Activated CD4-positive, alpha-beta T cell treated with anti-CD3 and anti-CD28 coated beads, Interleukin-2, amount 50 U/mL, for 16 hours (primary cell): ENCODE measurements around the gene BCL10.
A peak's percentile ranks its signal among the peaks of the same experiment; 100 is the strongest.

ENCODE experiments used
- DNase-seq: peaks from one replicate; pipeline ENCODE4 v3.0.0-alpha.2; 2020

BCL10 gene

DNA sequence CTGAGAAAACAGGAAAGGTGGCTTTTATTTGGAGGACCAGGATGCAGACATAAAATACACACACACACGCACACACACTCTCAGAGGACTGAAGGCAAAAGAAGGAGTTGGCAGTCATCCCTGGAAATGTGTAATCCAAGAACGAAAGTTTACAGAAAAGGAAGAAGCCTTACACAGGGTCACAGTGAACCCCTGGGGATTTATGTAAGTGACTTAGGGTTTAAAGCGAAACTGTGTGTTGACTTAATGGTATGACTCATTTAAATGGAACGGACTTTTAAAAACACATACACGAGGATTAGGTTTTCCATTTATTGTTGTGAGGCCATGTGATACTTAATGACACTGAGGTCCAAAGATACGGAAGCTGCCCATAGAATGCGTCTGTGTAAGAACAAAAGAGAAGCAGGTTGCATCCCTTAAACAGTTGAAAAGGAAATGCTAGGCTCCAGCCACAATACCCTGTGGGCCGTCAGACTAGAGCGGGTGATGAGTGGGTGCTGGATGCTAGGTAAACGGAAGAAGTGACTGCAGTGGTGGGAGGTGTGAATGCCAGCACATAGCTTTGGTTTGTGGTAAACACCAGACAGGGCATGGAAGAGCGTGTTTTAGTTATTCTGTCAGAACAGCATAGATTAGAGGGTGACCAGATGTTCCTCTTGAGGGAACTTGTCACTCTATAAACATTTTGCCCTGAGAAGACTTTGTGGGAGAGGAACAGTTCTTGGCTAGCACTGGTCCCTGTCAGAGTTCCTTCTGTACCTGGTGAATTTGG, 21.6 kb upstream of the BCL10 start:
- DNase-seq: peak; percentile 92

DNA sequence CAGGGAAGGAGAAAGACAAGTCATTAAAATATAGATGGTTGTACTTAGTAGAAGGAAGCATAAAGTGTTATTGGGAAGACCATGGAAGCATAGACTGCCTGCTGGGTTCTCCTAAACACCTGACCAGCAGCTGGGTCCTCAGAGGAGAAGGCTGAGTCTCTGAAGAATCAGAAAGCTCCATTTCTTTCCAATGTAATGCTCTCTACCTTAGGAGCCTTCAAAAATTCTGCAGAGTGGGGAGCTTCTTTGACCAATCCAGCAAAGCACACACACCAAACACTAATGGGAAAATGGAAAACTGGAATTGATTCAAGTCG, 21.1 kb upstream of the BCL10 start:
- no peak for DNase-seq

DNA sequence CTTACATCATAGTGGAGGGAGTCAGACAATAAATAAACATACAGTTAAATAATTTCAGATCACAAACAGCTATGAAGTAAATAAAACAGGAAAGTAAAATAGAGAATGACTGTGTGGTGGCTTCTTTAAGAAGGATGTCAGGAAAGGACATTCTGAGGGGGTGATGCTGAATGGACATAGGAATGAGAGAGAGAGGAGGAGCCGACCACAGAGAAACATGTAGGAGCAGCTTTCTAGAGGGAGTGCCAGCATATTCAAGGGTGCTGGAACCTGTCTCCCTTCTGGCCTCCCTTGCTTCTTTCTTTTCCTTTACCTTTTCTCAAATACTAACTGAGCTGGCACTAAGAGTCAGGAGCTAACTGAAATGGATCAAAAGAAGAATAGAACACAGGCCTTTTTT, 20.5 kb upstream of the BCL10 start:
- DNase-seq: no peak

DNA sequence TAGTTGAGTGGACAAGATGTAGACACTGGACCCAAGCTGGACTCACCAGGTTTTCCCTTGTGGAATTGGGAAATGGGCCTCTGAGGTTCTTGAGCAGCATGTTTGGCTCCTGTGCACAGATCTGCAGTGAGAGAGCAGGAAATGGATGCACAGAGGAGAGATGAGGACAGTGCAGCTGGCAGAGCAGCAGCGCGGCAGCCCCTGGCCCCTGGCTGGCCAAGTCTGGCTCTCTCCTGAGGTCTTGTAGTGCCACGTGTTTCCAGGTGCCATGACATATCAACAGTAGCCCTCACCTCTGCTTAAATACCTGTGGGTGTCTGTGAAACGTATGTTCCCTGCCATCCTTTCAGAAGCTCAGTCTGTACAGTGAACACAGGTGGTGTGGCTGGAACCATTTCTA, 19.2 kb upstream of the BCL10 start:
- no peak for DNase-seq

DNA sequence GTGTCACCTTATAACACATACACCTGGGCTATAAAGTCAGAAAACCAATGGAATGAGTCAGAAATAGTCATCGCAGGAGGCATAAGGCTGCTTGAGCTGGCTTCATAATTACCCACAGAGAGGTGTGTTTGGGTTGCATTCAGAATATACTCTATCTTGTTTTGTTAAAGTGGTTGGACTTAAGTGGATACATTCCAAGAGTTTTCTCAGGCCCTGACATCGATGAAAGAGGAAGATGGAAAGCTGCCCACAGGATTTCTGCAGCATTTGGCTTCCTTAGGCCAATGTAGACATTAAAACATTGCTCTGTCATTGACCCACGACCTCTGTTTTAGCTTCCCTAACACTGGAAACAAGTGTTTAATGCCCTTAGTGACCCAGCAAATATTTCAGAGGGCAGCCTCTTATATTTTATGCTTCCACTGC, 18.6 kb upstream of the BCL10 start:
- DNase-seq: no peak

DNA sequence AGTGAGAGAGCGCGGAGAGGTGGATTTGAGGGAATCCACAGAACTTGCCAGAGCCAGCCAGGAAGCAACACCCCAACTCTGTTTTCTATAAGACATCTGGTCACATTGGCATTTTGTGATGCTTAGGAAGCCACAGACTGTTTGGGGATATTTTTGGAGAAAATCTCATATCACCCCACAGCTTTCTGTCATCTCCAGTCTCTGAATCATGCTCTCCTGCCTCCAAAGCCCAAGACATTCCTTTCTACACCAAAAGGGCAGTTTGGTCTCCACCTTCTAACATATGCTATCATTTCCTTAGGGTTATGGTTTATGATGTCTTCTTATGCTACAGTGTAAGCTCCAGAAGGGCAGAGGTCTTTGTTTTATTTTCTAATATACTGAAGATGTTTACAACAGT, 14.4 kb upstream of the BCL10 start:
- no peak for DNase-seq

DNA sequence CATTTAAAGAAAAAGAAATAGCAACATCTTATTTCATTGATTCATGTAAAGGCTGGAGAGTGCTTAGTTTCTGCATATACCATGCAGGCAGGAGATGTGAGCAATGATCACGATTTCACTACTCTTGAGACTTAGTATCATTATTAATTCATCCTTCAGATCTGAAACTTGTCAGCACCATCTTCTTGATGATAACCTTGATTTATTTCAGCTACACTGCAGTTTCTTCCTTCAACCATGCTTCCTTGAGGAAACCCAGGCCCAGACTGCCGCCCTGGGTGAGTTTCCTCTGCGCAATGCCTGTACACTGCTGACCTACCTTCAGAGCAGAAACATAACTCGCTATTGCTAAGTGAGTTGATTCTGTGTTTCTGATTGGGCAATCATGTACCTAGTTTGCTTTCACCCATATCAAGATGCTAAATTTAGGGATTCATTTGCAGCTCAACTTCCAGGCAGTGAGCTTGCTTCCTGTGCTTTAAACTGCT, 13.5 kb upstream of the BCL10 start:
- no peak for DNase-seq

DNA sequence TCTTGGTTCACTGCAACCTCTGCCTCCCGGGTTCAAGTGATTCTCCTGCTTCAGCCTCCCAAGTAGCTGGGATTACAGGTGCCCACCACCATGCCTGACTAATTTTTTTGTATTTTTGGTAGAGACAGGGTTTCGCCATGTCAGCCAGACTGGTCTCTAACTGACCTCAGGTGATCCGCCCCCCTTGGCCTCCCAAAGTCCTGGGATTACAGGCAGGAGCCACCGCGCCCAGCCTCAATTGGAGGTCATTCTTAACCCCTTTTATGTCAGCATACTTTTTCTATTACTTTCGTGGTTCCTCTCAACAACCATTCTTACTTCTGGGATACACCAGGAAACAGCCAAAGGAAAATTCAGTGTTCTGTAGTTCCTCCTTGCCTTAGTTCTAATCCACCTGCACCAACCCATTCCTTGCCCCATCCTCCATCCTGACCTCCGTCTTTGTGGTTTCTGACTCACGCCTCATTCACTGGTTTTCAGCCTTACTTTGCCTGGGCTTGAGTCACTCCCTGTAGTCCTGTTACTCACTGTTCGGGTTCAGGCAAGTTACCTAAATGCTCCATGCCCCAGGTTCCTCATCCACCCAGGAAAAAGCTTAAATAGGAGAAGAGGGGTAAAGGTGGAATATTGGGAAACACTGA, 12.9 kb upstream of the BCL10 start:
- DNase-seq: peak; percentile 44

DNA sequence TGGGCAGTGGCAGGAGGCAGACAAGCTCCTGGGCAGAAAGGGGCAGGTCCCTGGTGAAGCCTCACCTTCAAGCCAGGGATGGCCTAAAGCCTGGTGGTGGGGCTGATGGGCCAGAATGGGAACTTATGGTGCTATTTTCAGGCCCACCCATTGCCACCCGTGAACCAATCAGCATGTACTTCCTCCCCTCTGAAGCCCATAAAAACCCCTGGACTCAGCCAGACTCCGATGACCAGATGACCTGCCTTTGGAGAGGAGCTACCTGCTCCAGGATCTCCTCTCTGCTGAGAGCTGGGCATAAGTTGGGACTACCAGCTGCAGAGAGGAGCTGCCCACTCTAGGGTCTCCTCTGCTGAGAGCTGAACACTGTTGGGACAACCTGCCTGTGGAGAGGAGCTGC, 7.8 kb upstream of the BCL10 start:
- DNase-seq: no peak

DNA sequence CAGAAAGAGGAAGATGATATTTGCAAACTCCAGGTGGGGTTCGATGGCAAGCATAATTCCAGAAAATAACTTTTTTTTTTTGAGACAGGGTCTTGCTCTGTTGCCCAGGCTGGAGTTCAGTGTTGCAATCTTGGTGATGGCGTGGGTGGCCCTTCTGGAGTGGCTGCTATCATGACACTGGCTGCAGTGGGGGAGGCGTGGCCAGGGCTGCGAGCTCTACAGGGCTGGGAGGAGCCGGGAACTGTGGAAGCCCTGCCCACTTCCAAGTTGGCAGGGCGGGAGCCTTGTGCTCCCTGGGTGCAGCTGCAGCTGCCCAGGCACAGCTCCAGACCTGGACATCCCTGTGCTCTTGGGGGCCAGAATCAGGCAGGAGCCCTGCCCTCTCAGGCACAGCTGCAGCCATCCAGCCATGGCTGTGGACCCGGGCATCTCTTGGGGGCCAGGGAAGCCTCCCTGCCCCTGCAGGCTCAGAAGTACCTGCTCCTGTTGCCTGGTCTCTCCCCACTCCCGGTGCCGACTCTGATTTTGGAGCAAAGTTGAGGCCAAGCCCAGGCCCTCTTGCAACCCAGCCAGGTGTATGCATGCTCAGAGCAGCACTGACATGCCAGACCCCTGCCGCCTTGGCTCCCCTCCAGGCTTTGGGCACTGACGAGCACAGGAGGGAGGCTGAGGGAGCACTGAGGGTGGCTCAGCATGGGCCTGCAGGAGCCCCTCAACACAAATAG, 7.2 kb upstream of the BCL10 start:
- no peak for DNase-seq

DNA sequence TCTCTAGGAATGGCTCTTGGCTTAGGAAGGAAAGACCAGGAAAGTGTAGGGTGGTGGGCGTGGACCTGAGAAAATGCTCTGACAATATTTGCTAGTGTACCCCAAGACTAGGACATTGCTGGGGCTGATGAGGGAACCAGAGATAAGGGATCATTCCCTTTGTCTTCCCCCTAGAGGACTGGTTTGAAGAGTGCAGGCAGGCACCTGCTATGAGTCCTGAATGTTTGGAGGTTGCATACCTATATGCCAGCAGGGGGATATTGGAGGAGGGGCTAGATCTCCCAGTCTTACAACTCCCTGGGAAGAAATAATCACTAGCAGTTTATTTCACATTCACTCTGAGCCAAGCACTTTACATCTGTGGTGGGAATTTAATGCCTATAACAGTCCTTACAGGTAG, 6.0 kb upstream of the BCL10 start:
- no peak for DNase-seq

DNA sequence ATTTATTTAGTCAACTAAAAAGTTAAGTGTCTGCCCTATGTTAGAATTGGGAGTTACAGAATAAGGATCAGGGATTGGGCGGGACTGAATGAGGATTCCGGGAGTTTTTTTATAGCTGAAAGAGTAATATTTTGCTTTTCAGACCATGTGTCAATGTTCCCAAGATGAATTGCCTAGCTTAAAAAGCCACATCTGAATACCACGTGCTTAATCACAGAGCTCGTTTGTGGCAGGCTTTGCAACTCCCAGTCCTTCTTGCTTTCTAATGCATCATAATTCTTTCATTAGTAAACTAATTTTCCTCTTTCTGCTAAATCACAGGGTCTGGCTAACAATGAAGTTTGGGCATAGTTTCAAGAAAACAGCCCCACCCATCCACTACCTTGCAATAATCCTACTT, 4.2 kb upstream of the BCL10 start:
- DNase-seq: no peak

DNA sequence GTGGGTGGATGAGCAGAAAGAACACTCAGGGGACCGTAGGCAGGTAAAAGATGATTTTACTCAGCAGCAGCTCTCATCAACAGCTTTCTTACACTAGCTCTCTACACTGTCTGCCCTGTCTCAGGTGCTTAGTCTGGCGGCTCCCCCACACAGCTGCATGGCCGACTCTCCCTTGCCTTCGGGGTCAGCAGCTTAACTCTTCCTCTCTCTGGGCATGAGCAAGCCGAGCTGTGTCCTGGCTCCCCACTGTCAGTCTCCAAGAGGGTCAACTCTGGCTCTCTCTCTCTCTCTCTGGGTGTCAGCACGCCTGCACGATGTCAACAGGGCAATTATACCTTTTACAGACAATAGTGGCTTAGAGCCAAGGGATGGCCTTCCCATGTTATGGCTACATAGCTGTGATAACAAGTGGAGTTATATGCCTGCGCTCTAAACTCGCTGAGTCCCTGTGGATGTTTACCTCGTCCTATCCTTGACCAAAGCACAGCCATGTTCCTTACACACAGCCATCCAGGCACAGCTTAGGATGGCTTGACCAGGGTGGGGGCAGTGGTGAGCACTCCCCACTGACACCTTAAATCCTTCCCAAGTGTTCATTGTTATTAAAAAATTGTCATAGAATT, 3.1 kb upstream of the BCL10 start:
- no peak for DNase-seq

DNA sequence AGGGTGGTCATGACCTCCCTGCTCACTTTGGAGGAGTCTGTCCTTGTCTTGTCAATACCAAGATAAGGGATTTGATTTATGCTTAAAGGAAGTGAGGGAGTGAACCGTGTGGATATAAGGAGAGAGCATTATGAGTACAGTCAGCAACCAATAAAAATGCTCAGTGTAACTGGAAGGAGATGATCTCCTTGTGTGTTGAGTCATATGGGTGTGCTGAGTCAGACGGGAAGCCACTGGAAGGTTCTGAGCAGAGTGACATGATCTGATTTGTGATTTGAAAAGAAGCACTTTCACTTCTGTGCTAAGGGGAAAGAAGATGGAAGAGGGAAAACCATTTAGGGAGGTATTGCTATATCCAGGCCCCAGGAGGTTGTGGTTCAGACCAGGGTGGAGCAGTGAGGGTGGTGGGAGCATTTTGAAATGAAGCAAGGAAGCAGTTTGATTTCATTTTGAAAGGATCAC, 2.5 kb upstream of the BCL10 start:
- DNase-seq: peak; percentile 84

DNA sequence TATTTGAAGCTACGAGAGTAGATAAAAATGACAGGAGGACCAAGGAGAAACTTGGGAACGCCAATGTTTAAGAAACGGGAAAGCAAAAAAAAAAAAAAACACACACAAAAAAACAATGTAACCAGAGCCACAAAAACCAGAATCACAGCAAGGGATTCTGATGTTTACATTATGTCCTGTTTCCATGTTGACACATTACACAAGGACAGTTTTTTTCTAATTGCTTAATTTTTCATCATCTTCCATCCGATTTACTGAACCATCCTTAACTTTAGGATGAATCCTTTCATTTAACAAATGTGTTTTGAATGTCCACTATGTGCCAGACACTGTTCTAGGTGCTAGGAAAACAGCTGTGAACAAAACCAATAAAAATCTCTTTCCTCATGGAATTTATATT, 1.4 kb upstream of the BCL10 start:
- no peak for DNase-seq

DNA sequence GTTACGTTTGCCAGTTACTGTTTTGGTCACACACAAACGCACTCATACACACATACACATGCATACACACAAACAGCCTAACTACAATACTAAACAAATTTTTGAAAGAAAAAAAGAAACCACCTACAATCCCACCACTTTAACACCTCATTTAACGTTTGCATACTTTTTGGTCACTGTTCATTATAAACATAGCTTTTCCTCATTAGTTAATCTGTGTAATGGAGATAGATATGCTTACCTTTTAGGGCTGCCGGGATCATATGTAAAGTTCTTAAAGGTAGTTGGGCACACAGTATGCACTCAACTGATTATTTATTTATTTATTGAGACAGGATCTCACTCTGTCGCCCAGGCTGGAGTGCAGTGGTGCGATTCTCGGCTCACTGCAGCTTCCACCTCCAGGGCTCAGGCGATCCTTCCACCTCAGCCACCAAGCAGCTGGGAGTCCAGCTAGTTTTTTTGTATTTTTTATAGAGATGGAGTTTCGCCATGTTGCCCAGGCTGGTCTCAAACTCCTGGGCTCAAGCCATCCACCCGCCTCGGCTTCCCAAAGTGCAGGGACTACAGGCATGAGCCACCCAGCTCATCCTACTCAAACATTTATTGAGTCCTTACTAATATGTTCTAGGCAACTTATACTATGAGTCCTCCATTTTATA, 677 bp upstream of the BCL10 start:
- DNase-seq: no peak

DNA sequence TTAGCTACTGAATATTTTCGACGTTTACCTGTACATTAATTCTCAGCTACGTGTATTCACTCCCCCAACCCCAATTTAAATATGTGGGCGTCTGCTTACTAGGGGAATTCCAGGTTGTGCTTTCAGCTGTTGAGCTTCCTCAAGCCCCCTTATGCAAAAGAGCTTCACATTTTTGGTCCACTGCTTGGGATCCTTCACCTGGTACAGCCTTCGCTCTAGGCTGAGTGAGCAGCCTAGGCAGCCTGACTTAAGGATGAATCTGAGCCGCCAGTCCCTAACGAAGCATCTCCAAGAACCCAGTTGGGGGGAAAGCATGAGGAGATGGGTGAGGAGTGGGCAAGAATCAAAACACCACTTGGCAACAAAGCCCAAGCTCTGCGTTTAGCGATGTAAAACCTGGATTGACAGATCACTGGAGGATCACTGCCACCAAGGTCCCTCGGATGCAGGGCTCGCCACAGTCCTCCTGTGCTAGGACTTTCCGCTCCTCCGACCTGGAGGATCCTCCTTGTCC, 674 bp downstream of the BCL10 start:
- no peak for DNase-seq

DNA sequence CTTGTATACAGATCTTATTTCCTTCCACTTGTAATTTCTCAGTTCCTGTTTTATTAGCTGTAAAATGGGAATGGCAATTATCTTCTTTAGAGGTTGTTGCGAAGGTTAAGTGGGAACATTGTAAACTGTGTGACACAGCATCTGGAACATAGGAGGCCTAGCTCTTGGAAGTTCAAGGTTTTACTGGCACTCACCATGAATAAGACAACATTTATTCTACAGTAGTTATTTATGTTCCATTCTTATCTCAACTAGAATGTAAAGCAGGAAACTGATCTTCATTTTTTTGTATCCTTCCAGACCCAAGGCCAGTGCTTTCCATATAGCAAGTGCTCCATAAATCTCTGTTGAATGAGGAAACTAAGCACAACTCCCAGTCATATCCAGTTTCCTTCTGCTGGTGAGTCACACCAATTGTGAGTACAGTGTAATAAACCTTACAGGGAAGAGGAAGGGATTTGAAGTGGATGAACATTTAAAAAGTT, 1.4 kb downstream of the BCL10 start:
- DNase-seq: no peak

DNA sequence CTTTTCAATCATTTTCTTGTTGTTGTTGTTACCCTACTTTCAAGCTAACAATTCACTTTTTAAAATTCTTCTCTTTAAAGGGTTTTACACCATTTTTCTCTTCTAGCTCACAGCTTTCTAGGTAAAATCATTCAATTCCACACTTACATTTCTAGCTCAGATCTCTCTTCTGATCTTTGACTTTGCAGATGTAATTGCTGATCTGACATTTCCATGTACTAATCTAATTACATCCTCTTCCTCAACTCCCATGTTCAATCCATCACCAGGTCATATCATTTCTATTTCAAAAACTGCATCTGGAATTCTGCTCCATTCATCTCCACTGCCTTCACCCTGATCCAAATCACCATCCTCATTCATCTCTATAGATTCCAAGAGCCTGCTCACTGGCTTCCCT, 3.0 kb downstream of the BCL10 start:
- DNase-seq: no peak

DNA sequence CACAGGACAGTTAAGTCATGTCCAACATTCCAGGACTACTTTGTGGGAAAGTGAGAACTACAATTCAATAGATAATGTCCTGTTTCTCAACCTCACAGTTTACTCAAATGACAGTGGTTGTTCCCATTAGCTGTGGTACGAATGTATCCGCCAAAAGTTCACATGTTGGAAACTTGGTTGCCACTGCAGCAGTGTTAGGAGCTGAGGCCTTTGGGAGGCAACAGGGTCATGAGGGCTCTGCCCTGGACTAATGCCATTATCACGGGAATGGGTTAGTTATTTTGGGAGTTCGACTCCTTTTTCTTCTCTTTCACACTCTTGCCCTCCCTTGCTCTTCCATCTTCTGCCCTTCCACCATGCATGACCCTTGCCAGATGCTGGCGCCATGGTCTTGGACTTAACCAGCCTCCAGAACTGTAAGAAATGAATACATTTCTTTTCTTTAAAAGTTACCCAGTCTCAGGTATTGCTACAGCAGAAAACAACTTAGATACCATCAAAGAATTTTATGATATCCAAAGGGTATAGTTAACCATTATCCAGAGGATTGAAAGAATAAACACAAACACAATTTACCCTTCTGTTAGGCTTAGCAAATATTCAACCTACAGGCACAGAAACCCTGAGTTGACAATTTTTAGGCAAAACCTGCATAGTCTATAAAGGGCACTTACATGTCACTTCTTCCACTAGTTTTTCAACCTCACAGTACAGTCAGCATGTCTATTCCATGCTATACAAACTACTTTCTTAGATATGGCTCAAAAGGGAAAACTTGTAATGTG, 7.4 kb downstream of the BCL10 start:
- DNase-seq: no peak

DNA sequence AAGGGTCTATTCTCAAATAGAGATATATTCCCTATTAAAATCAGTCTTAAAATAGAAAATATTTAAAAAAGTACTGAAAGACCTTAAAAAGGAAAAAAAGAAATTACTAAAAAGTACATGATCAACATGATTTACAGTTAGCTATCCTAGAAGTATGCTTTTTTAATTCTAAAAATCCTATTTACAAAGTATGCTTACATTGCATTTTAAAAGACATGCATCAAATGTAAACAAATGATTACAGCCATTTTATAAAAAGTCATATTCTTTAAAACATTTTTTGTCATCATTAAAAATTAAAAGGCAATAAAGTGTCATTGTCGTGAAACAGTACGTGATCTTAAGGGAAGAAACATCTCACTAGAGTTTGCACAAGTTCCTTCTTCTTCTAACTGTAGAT, 9.1 kb downstream of the BCL10 start:
- no peak for DNase-seq

DNA sequence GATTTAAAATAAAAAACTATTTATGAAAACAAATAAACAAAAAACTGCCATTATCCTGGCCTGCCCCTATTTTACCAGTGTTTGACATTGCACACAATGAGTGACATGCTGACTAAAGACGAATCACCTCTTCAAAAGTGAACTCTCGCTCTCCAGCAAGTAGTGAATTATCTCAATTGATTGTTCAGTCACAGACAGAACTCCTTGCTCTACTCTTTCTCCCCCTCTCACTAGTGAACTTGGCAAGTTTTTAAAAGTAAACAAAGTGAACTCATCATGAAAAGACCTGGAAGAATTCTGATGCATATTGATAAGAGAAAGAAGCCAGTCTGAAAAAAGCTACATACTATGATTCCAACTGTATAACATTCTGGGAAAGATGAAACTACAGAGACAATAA, 12.3 kb downstream of the BCL10 start:
- no peak for DNase-seq
